ENCODE data around the gene GALNT11.
"Not testable (repeated sequence)": the region's sequence is repeated elsewhere in the genome, so short reads cannot be mapped to it uniquely, and the experiment has no call there.

GRCh38 chr7:152030639-152031038 is 5.2 kb downstream of the GALNT11 start:
- not testable (repeated sequence) for TF ChIP-seq CTCF (IDR thresholded peaks at IDR 0.05; ENCODE audit: low read depth, low read length, poor library complexity, severe bottlenecking); EZH2phosphoT487 (IDR thresholded peaks at IDR 0.05; ENCODE audit: borderline replicate concordance, low read length)

Data from DOHH2 (cell line).